ENCODE data around the gene INTS13. TPM values are rescaled to one million over a fixed set of nuclear protein-coding genes. Genes with fewer than 3 reads are reported as not detected.

The INTS13 gene
- total and polyA plus RNA-seq, 2 of the 8 experiments (the other 6 are each of a cell fraction or from before 2014, with no cell fraction given) = 20.5 to 58.2 TPM

DNA sequence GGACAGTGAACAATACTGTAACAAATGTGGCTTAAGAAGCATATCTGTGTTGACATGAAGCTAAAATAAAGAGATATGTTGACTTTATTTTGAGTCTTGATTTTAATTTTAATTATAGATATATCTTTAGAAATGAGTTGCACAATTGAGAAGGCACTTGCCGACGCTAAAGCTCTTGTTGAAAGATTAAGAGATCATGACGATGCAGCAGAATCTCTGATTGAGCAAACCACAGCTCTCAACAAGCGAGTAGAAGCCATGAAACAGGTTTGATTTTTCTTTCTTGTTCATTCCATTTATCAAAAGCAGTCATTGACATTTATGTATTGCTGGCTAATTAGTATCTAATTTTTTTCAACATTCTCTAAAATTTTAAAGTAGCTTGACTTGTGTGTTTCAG, 16.2 kb upstream of the INTS13 start (continued):
- TF ChIP-seq CHD1 (IDR thresholded peaks at IDR 0.05; ENCODE audit: low read depth, low read length) (no peak), SIRT6 (IDR thresholded peaks at IDR 0.05; ENCODE audit: low read length) (no peak), RXRA (IDR thresholded peaks at IDR 0.05; ENCODE audit: insufficient read depth, low read depth, low read length) (no peak), HDAC2 (IDR thresholded peaks at IDR 0.05; ENCODE audit: borderline replicate concordance in 1 of 2, low read depth in 2 of 2, low read length in 2 of 2) (no peak), FOSL1 (IDR thresholded peaks at IDR 0.05; ENCODE audit: insufficient read depth, low read depth, low read length) (no peak), SIX5 (IDR thresholded peaks at IDR 0.05; ENCODE audit: low read depth, low read length) (no peak), CTBP2 (IDR thresholded peaks at IDR 0.05; ENCODE audit: borderline replicate concordance, insufficient read depth, insufficient read length, low read length) (no peak), SP1 (IDR thresholded peaks at IDR 0.05; ENCODE audit: low read depth, low read length) (no peak), CEBPB (IDR thresholded peaks at IDR 0.05; ENCODE audit: low read depth, low read length) (no peak)
